ENCODE results near the gene SUCO. TPM values are rescaled to one million over a fixed set of nuclear protein-coding genes. Genes with fewer than 3 reads are reported as not detected.

The SUCO gene
- total and polyA plus RNA-seq, 2 of the 13 experiments (the other 11 are each of a cell fraction or from before 2014, with no cell fraction given): 12.6 to 25.5 TPM

DNA sequence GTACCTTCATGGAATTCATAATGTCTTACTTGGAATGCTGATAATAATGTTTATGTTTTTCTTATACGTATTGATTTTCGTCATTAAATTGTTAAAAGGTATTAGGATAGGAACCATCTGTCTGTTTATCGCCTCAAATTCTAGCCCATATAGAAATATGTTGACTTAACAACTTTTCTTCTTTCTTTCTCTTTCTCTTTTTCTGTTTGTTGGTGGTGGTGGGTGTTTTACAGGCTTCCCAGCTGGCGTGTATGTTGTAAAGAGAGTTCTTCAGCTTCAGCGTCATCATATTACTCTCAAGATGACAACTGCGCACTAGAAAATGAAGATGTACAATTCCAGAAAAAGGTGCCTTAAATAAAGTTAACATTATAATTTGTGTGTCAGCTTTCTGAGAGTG is 18.3 kb downstream of the SUCO start:
- intact Hi-C loops (cut with micrococcal nuclease; ENCODE audit: unreplicated experiment): no loop called here
- FAIRE-seq (no peak), ATAC-seq (no peak), DNase-seq (ENCODE audit: low spot score) (no peak)
- Histone ChIP-seq H2AFZ (ENCODE audit: low read length) (no peak overlapping the region), H3K9ac (ENCODE audit: insufficient read depth, low read depth, low read length) (no peak overlapping the region), H3K4me3 (replicated peaks in 1 of 3; ENCODE audit: insufficient read depth in 1 of 3, low read depth in 2 of 3, low read length in 3 of 3) (no peak overlapping the region), H4K20me1 (ENCODE audit: insufficient read depth, low read length) (no peaks in the 10 kb centered on the region), H3K27ac (ENCODE audit: extremely low read length, insufficient read depth, low read length) (no peak overlapping the region), H3K4me2 (ENCODE audit: low read depth, low read length) (no peak overlapping the region), H3K9me3 (ENCODE audit: low read length) (no peaks in the 10 kb centered on the region), H3K27me3 (ENCODE audit: control insufficient read depth in 1 of 2, insufficient read depth in 2 of 2, low read length in 2 of 2) (no peaks in the 10 kb centered on the region; a peak in 1 of 5 replicates), H3K36me3 (replicated peaks in 1 of 2; ENCODE audit: control insufficient read depth in 1 of 2, insufficient read depth in 2 of 2, low read length in 2 of 2) (no peaks in the 10 kb centered on the region; a peak in 1 of 5 replicates), H3K4me1 (ENCODE audit: insufficient read depth, low read length) (peaks cover 7% of the 10 kb centered on the region), H3K79me2 (ENCODE audit: insufficient read depth, low read length) (peaks cover 70% of the 10 kb centered on the region)
- ChIA-PET POLR2A (no interaction called here), CTCF (ENCODE audit: low intra/inter-chr PET ratio, low total read pairs) (no interaction called here)
- in situ Hi-C loops (cut with HindIII; ENCODE audit: extremely low pct_ligation_motif_present, low pct_unique_long_range_greater_than_20kb): no loop called here
- BruUV-seq (replicated peaks): no TSS peak
- TF ChIP-seq ZNF253 (CRISPR knock-in tag; IDR thresholded peaks at IDR 0.05; ENCODE audit: borderline replicate concordance) (no peak), CENPT (CRISPR knock-in tag; IDR thresholded peaks at IDR 0.05; ENCODE audit: low read depth) (no peak), ZNF75D (CRISPR knock-in tag; IDR thresholded peaks at IDR 0.05; ENCODE audit: borderline replicate concordance) (no peak), SOX13 (IDR thresholded peaks at IDR 0.05) (no peak), SOX13 (CRISPR knock-in tag; conservative IDR thresholded peaks at IDR 0.05 in 1 of 2, IDR thresholded peaks at IDR 0.05 in 1 of 2) (no peak), ADNP (CRISPR knock-in tag; IDR thresholded peaks at IDR 0.05) (no peak), ZNF496 (CRISPR knock-in tag; IDR thresholded peaks at IDR 0.05; ENCODE audit: insufficient replicate concordance) (no peak), ZNF782 (CRISPR knock-in tag; IDR thresholded peaks at IDR 0.05; ENCODE audit: borderline replicate concordance) (no peak), HMG20B (CRISPR knock-in tag; conservative IDR thresholded peaks at IDR 0.05) (no peak), DNMT1 (CRISPR knock-in tag; IDR thresholded peaks at IDR 0.05) (no peak), PTBP1 (IDR thresholded peaks at IDR 0.05; ENCODE audit: low read depth, low read length, poor library complexity, severe bottlenecking) (no peak), BCL6 (CRISPR knock-in tag; IDR thresholded peaks at IDR 0.05) (no peak), ATF7 (IDR thresholded peaks at IDR 0.05) (no peak), ATF7 (CRISPR knock-in tag; IDR thresholded peaks at IDR 0.05) (no peak), ZNF335 (CRISPR knock-in tag; IDR thresholded peaks at IDR 0.05) (no peak), ZNF224 (CRISPR knock-in tag; IDR thresholded peaks at IDR 0.05) (no peak)
- WGBS (ENCODE audit: low lambda C conversion rate): 98% methylated on average over 6 of the region's 6 CpGs

All from HepG2 (cell line).